Loucy (cell line): ENCODE measurements around the gene MAP7.

ENCODE experiments used
- H2AFZ ChIP-seq: fragments of 200-600 bp; sonication (generic); 2 replicates; pipeline ENCODE4 v1.6.0; 2016; ENCODE audit warnings: antibody characterized with exemption, mild to moderate bottlenecking, low read length, moderate library complexity
- H3F3A ChIP-seq: fragments of 200-600 bp; 2 replicates; pipeline ENCODE4 v1.6.0; 2016; ENCODE audit warnings: antibody characterized with exemption, low read depth, mild to moderate bottlenecking
- H3K27me3 ChIP-seq: fragments of 200-600 bp; sonication (generic); 2 replicates; pipeline ENCODE4 v1.6.1; 2014; ENCODE audit warnings: low read length, mild to moderate bottlenecking; ENCODE audit not compliant: insufficient read depth, poor library complexity, severe bottlenecking
- H3K36me3 ChIP-seq: fragments of 200-600 bp; sonication (generic); 2 replicates; pipeline ENCODE4 v1.6.1; 2016; ENCODE audit warnings: low read length; ENCODE audit not compliant: insufficient read depth
- H3K4me1 ChIP-seq: fragments of 200-600 bp; sonication (generic); 2 replicates; pipeline ENCODE4 v1.5.1; 2014; ENCODE audit warnings: low read length, mild to moderate bottlenecking; ENCODE audit not compliant: insufficient read depth, poor library complexity, severe bottlenecking
- H3K4me2 ChIP-seq: fragments of 200-600 bp; sonication (generic); 2 replicates; pipeline ENCODE4 v1.6.0; 2014; ENCODE audit warnings: antibody characterized with exemption, low read length, low read depth, mild to moderate bottlenecking; ENCODE audit not compliant: poor library complexity, severe bottlenecking
- H3K4me3 ChIP-seq: fragments of 200-600 bp; sonication (generic); 2 replicates; pipeline ENCODE4 v1.5.1; 2014; ENCODE audit warnings: low read length, mild to moderate bottlenecking, mixed read lengths; ENCODE audit not compliant: poor library complexity, severe bottlenecking
- H3K79me2 ChIP-seq: fragments of 200-600 bp; sonication (generic); 2 replicates; pipeline ENCODE4 v1.6.1; 2014; ENCODE audit warnings: low read length; ENCODE audit not compliant: insufficient read depth
- H3K9ac ChIP-seq: fragments of 200-600 bp; sonication (generic); 2 replicates; pipeline ENCODE4 v1.6.0; 2014; ENCODE audit warnings: mild to moderate bottlenecking, low read depth, low read length, moderate library complexity; ENCODE audit not compliant: poor library complexity, severe bottlenecking
- H3K9me2 ChIP-seq: fragments of 200-600 bp; sonication (generic); replicated peaks from 2 replicates; pipeline ENCODE4 v1.6.1; 2016; ENCODE audit warnings: low read depth, low read length, mixed read lengths
- H3K9me3 ChIP-seq: fragments of 200-600 bp; sonication (generic); 2 replicates; pipeline ENCODE4 v1.6.1; 2014; ENCODE audit warnings: mild to moderate bottlenecking, antibody characterized with exemption, low read length, low read depth; ENCODE audit not compliant: insufficient read depth
- H4K20me1 ChIP-seq: fragments of 200-600 bp; sonication (generic); 2 replicates; pipeline ENCODE4 v1.6.0; 2014; ENCODE audit warnings: antibody characterized with exemption, low read length, mild to moderate bottlenecking; ENCODE audit not compliant: insufficient read depth, poor library complexity, severe bottlenecking
- CTCF ChIP-seq: fragments of 200-600 bp; sonication (generic); conservative IDR thresholded peaks from 2 replicates; pipeline ENCODE4 v1.5.1; 2014; ENCODE audit warnings: mild to moderate bottlenecking, antibody characterized with exemption, low read length
- EZH2phosphoT487 ChIP-seq: fragments of 200-600 bp; IDR thresholded peaks from 2 replicates; pipeline ENCODE4 v1.6.1; 2018; ENCODE audit warnings: antibody characterized with exemption, mild to moderate bottlenecking, moderate library complexity, borderline replicate concordance

Gene MAP7

GRCh38 chr6:136477548-136477947 lies 72.7 kb downstream of the MAP7 start:
- no peak overlapping the region for H3K4me2 ChIP-seq
- H4K20me1 ChIP-seq, result no peaks in the 10 kb centered on the region
- H3K9ac ChIP-seq, result no peak overlapping the region
- H3K4me1 ChIP-seq, result no peaks in the 10 kb centered on the region
- no peak overlapping the region for H3K4me3 ChIP-seq
- H3K9me2 ChIP-seq, result no peaks in the 10 kb centered on the region
- H3K27me3 ChIP-seq, result no peaks in the 10 kb centered on the region
- no peaks in the 10 kb centered on the region for H3K36me3 ChIP-seq
- no peaks in the 10 kb centered on the region for H3F3A ChIP-seq
- no peaks in the 10 kb centered on the region for H3K79me2 ChIP-seq
- H2AFZ ChIP-seq, result no peak overlapping the region
- no peak for TF ChIP-seq CTCF
- TF ChIP-seq EZH2phosphoT487, result no peak
- no peaks in the 10 kb centered on the region for H3K9me3 ChIP-seq

- TF ChIP-seq EZH2phosphoT487, result no peak
- no peak for TF ChIP-seq CTCF
- H3K79me2 ChIP-seq, result no peaks in the 10 kb centered on the region
Measured at GRCh38 chr6:136475686-136476085, 74.5 kb downstream of the MAP7 start.

GRCh38 chr6:136474241-136474640 lies 76.0 kb downstream of the MAP7 start:
- H3K79me2 ChIP-seq, result no peaks in the 10 kb centered on the region
- H3K4me2 ChIP-seq, result no peak overlapping the region
- no peaks in the 10 kb centered on the region for H3F3A ChIP-seq
- H3K36me3 ChIP-seq, result no peaks in the 10 kb centered on the region
- no peak overlapping the region for H3K9ac ChIP-seq
- H3K4me1 ChIP-seq, result no peaks in the 10 kb centered on the region
- no peaks in the 10 kb centered on the region for H3K9me3 ChIP-seq
- H3K9me2 ChIP-seq, result no peaks in the 10 kb centered on the region
- TF ChIP-seq EZH2phosphoT487 (no peak), CTCF (no peak)
- H2AFZ ChIP-seq, result no peak overlapping the region
- no peaks in the 10 kb centered on the region for H4K20me1 ChIP-seq
- no peak overlapping the region for H3K4me3 ChIP-seq
- no peaks in the 10 kb centered on the region for H3K27me3 ChIP-seq

More at GRCh38 chr6:136475686-136476085, 74.5 kb downstream of the MAP7 start:
- Histone ChIP-seq H3K9me3 (no peaks in the 10 kb centered on the region), H2AFZ (no peak overlapping the region), H3K27me3 (no peaks in the 10 kb centered on the region), H3F3A (no peaks in the 10 kb centered on the region), H4K20me1 (no peaks in the 10 kb centered on the region), H3K9ac (no peak overlapping the region), H3K9me2 (no peaks in the 10 kb centered on the region), H3K36me3 (no peaks in the 10 kb centered on the region), H3K4me2 (no peak overlapping the region), H3K4me3 (no peak overlapping the region), H3K4me1 (no peaks in the 10 kb centered on the region)
